ENCODE data around the gene ELFN1.
A peak's percentile ranks its signal among the peaks of the same experiment; 100 is the strongest.

DNA sequence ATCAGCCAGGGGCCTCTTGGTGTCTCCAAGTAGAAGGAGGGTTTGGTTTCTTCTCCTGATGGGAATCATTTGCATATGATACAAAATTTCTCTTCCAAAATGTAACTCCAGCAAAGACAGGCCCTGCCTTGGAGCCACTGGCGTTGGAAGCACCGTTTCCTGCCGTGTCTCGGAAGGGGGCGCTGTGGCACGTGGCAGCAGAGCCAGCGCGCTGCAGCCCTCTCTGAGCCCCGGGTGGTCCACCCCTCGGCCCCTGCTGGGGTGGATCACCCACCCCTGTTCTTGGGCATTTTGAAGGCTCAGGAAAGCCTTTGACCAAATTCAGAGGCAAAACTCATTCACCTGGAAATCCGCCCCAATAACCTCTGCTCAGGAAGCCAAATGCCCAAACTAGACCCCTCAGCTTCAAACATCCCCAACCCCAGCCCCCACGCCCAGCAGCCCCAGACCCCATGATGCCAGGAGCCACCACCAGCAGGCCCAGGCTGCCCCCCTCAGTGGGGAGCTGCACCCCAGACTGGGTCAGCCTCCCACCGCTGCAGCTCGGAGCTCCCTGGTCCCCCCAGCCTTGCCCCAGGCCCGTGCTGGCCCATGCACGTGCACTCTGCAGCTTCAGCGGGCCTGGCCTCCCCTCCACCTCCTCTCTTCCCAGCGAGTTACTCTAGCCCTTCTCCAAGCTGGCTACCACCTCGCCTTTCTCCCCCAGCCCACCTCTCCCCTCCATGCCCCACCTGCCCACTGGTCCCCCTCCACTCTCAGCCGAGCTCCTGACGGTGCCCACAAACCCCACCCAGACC, 29.5 kb upstream of the ELFN1 start:
- TF ChIP-seq EZH2phosphoT487 (IDR thresholded peaks at IDR 0.05; ENCODE audit: borderline replicate concordance, low read depth) (no peak), EP300 (IDR thresholded peaks at IDR 0.05; ENCODE audit: borderline replicate concordance in 1 of 2, low read depth in 1 of 2, low read length in 1 of 2) (no peak), MXI1 (IDR thresholded peaks at IDR 0.05; ENCODE audit: low read depth, low read length) (no peak), RAD21 (IDR thresholded peaks at IDR 0.05; ENCODE audit: low read length) (no peak), SMC3 (IDR thresholded peaks at IDR 0.05; ENCODE audit: low read depth, low read length) (no peak), TAF1 (IDR thresholded peaks at IDR 0.05; ENCODE audit: borderline replicate concordance, low read depth, low read length) (no peak)
- TF ChIP-seq, protein P1, sequence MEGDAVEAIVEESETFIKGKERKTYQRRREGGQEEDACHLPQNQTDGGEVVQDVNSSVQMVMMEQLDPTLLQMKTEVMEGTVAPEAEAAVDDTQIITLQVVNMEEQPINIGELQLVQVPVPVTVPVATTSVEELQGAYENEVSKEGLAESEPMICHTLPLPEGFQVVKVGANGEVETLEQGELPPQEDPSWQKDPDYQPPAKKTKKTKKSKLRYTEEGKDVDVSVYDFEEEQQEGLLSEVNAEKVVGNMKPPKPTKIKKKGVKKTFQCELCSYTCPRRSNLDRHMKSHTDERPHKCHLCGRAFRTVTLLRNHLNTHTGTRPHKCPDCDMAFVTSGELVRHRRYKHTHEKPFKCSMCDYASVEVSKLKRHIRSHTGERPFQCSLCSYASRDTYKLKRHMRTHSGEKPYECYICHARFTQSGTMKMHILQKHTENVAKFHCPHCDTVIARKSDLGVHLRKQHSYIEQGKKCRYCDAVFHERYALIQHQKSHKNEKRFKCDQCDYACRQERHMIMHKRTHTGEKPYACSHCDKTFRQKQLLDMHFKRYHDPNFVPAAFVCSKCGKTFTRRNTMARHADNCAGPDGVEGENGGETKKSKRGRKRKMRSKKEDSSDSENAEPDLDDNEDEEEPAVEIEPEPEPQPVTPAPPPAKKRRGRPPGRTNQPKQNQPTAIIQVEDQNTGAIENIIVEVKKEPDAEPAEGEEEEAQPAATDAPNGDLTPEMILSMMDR (IDR thresholded peaks at IDR 0.05), result peak; percentile 24; the same call in 1 of the 2 replicates
- TF ChIP-seq, protein P2, sequence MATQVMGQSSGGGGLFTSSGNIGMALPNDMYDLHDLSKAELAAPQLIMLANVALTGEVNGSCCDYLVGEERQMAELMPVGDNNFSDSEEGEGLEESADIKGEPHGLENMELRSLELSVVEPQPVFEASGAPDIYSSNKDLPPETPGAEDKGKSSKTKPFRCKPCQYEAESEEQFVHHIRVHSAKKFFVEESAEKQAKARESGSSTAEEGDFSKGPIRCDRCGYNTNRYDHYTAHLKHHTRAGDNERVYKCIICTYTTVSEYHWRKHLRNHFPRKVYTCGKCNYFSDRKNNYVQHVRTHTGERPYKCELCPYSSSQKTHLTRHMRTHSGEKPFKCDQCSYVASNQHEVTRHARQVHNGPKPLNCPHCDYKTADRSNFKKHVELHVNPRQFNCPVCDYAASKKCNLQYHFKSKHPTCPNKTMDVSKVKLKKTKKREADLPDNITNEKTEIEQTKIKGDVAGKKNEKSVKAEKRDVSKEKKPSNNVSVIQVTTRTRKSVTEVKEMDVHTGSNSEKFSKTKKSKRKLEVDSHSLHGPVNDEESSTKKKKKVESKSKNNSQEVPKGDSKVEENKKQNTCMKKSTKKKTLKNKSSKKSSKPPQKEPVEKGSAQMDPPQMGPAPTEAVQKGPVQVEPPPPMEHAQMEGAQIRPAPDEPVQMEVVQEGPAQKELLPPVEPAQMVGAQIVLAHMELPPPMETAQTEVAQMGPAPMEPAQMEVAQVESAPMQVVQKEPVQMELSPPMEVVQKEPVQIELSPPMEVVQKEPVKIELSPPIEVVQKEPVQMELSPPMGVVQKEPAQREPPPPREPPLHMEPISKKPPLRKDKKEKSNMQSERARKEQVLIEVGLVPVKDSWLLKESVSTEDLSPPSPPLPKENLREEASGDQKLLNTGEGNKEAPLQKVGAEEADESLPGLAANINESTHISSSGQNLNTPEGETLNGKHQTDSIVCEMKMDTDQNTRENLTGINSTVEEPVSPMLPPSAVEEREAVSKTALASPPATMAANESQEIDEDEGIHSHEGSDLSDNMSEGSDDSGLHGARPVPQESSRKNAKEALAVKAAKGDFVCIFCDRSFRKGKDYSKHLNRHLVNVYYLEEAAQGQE (IDR thresholded peaks at IDR 0.05; ENCODE audit: low read depth, low read length), result no peak
- TF ChIP-seq, protein P3, sequence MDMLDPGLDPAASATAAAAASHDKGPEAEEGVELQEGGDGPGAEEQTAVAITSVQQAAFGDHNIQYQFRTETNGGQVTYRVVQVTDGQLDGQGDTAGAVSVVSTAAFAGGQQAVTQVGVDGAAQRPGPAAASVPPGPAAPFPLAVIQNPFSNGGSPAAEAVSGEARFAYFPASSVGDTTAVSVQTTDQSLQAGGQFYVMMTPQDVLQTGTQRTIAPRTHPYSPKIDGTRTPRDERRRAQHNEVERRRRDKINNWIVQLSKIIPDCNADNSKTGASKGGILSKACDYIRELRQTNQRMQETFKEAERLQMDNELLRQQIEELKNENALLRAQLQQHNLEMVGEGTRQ (IDR thresholded peaks at IDR 0.05; ENCODE audit: borderline replicate concordance, low read depth, low read length), result no peak
